Measurements from ENCODE around the gene DYSF. TPM values are rescaled to one million over a fixed set of nuclear protein-coding genes. Genes with fewer than 3 reads are reported as not detected.

The DYSF gene
- total RNA-seq, 4 donors from 2014 or later = 2.6 to 20.7 (median 12.7) TPM

DNA sequence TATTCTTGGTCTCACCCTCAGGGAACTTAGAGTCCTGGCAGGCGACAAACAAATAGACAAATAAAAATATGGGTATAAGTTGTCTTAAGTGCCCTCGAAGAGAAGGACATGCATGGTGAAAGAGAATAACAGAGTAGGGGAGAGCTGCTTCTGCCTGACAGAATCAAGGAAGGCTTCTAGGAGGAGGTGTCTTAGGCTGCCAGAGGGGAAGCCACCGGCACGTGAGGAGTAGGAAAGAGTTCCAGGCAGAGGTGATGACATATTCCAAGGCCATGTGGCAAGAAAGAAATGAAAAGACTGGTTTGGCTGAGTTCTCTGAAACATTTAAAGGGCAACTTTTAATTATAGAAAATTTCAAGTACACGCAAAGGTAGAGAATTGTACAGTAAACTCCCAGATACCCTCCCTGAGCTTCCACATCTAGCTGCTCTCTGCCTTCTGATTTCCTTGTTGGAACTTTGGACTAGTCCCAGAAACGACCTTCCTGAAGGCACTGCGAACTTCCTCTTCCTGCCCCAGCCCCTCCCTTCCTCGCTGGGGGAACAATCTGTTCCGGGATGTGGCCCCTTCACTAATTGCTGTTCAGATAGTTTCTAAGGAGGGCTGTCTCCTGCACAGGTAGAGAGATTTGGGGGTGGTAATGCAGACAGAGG lies 91.7 kb downstream of the DYSF start:
- Histone ChIP-seq H3K4me3 (no peak overlapping the region), H3K27me3 (no peaks in the 10 kb centered on the region), H3K9me3 (no peaks in the 10 kb centered on the region), H3K27ac (peak overlapping the region in 1 of 2 donors; percentile 54), H3K36me3 (no peaks in the 10 kb centered on the region), H3K4me1 (no peaks in the 10 kb centered on the region)
- TF ChIP-seq, protein P1, sequence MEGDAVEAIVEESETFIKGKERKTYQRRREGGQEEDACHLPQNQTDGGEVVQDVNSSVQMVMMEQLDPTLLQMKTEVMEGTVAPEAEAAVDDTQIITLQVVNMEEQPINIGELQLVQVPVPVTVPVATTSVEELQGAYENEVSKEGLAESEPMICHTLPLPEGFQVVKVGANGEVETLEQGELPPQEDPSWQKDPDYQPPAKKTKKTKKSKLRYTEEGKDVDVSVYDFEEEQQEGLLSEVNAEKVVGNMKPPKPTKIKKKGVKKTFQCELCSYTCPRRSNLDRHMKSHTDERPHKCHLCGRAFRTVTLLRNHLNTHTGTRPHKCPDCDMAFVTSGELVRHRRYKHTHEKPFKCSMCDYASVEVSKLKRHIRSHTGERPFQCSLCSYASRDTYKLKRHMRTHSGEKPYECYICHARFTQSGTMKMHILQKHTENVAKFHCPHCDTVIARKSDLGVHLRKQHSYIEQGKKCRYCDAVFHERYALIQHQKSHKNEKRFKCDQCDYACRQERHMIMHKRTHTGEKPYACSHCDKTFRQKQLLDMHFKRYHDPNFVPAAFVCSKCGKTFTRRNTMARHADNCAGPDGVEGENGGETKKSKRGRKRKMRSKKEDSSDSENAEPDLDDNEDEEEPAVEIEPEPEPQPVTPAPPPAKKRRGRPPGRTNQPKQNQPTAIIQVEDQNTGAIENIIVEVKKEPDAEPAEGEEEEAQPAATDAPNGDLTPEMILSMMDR (IDR thresholded peaks at IDR 0.05) = no peak
- TF ChIP-seq POLR2A (IDR thresholded peaks at IDR 0.05) = peak in 1 of 2 donors; percentile 24
- DNase-seq = no peak
- intact Hi-C loops (cut with DNase I; ENCODE audit: low total_unique reads) = loop anchor here (5.0 kb wide), 1 partner anchor 607 kb away; no protein-coding TSS in a partner anchor

- DNase-seq = peak; percentile 41 to 44
- Histone ChIP-seq H3K4me3 (no peak overlapping the region), H3K9me3 (no peaks in the 10 kb centered on the region), H3K27ac (no peak overlapping the region), H3K4me1 (no peaks in the 10 kb centered on the region), H3K27me3 (no peaks in the 10 kb centered on the region), H3K36me3 (no peaks in the 10 kb centered on the region)
- no peak for TF ChIP-seq POLR2A (IDR thresholded peaks at IDR 0.05)
- TF ChIP-seq, protein P1 (IDR thresholded peaks at IDR 0.05) = peak; percentile 51 to 69 (median 65)
- intact Hi-C loops (cut with DNase I; ENCODE audit: low total_unique reads) = loop anchor here (5.0 kb wide), 1 partner anchor 607 kb away; no protein-coding TSS in a partner anchor
Measured at GRCh38 chr2:71545572-71546274, 92.4 kb downstream of the DYSF start.

GRCh38 chr2:71546275-71546638 lies 92.9 kb downstream of the DYSF start:
- no peak overlapping the region for H3K27ac ChIP-seq
- no peak for TF ChIP-seq POLR2A (IDR thresholded peaks at IDR 0.05)
- TF ChIP-seq, protein P1 (IDR thresholded peaks at IDR 0.05) = no peak
- H3K27me3 ChIP-seq = no peaks in the 10 kb centered on the region
- H3K4me1 ChIP-seq = no peaks in the 10 kb centered on the region
- intact Hi-C loops (cut with DNase I; ENCODE audit: low total_unique reads) = loop anchor here (5.0 kb wide), 1 partner anchor 606 kb away; no protein-coding TSS in a partner anchor
- no peaks in the 10 kb centered on the region for H3K9me3 ChIP-seq
- H3K4me3 ChIP-seq = no peak overlapping the region
- H3K36me3 ChIP-seq = no peaks in the 10 kb centered on the region
- no peak for DNase-seq

DNA sequence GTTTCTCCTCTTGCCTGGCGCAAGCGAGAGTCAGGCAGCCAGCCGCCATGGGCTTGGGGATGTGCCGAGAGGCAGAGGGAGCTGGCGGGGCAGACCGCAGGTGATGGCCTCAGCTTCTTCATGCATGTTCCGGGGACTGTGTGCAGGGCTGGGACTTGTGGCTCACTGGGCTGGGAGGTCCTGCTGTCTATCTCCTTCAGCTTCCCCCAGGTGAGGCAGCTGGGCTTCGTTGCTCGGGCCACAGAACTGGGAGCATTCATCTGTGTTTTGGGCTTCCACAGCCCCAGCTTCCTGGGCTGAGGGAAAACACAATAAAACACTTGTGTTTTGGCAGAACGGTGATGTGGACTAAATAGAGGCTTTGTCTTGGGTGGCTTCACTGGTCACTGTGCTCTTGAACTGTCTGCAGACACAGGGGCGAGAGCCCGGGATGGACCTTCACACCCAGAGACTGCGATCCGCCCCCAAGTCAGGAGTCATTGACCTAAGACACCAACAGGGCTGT lies 93.5 kb downstream of the DYSF start:
- Histone ChIP-seq H3K27me3 (no peaks in the 10 kb centered on the region), H3K4me1 (no peaks in the 10 kb centered on the region), H3K27ac (no peak overlapping the region), H3K36me3 (no peaks in the 10 kb centered on the region), H3K4me3 (no peak overlapping the region), H3K9me3 (no peaks in the 10 kb centered on the region)
- no peak for DNase-seq
- no peak for TF ChIP-seq POLR2A (IDR thresholded peaks at IDR 0.05)
- TF ChIP-seq, protein P1 (IDR thresholded peaks at IDR 0.05) = no peak
- intact Hi-C loops (cut with DNase I; ENCODE audit: low total_unique reads) = loop anchor here (5.0 kb wide), 1 partner anchor 605 kb away; no protein-coding TSS in a partner anchor
